ENCODE measurements around the gene ARHGAP4. TPM values are rescaled to one million over a fixed set of nuclear protein-coding genes. Genes with fewer than 3 reads are reported as not detected.

The ARHGAP4 gene
- total RNA-seq, 1 donor from 2014 or later = 94.3 TPM

GRCh38 chrX:153878969-153879653 lies 47.0 kb downstream of the ARHGAP4 start:
- no peak for TF ChIP-seq CTCF (IDR thresholded peaks at IDR 0.05)
- Histone ChIP-seq H3K9me3 (no peaks in the 10 kb centered on the region), H3K4me3 (no peak overlapping the region), H3K4me1 (no peaks in the 10 kb centered on the region), H3K27ac (no peak overlapping the region), H3K36me3 (no peaks in the 10 kb centered on the region), H3K27me3 (no peaks in the 10 kb centered on the region)
- intact Hi-C loops (cut with DNase I) = no loop called here
- no peak for DNase-seq (ENCODE audit: low spot score in 2 of 2)

GRCh38 chrX:153878345-153878744 lies 47.7 kb downstream of the ARHGAP4 start:
- no peak for TF ChIP-seq CTCF (IDR thresholded peaks at IDR 0.05)
- no peak for DNase-seq (ENCODE audit: low spot score in 2 of 2)
- no peaks in the 10 kb centered on the region for H3K27me3 ChIP-seq

GRCh38 chrX:153877571-153878261 lies 48.3 kb downstream of the ARHGAP4 start:
- H3K27me3 ChIP-seq = no peaks in the 10 kb centered on the region

More at GRCh38 chrX:153878345-153878744, 47.7 kb downstream of the ARHGAP4 start:
- Histone ChIP-seq H3K27ac (no peak overlapping the region), H3K36me3 (no peaks in the 10 kb centered on the region), H3K9me3 (no peaks in the 10 kb centered on the region), H3K4me3 (no peak overlapping the region), H3K4me1 (no peaks in the 10 kb centered on the region)
- intact Hi-C loops (cut with DNase I) = no loop called here

GRCh38 chrX:153876112-153876491 lies 50.0 kb downstream of the ARHGAP4 start:
- no peaks in the 10 kb centered on the region for H3K4me1 ChIP-seq
- no peak overlapping the region for H3K4me3 ChIP-seq
- DNase-seq (ENCODE audit: low spot score in 2 of 2) = no peak
- intact Hi-C loops (cut with DNase I) = no loop called here
- H3K36me3 ChIP-seq = no peaks in the 10 kb centered on the region
- no peaks in the 10 kb centered on the region for H3K9me3 ChIP-seq
- TF ChIP-seq CTCF (IDR thresholded peaks at IDR 0.05) = no peak
- H3K27ac ChIP-seq = no peak overlapping the region
- no peaks in the 10 kb centered on the region for H3K27me3 ChIP-seq

More at GRCh38 chrX:153877571-153878261, 48.3 kb downstream of the ARHGAP4 start:
- no peak for TF ChIP-seq CTCF (IDR thresholded peaks at IDR 0.05)
- no peak for DNase-seq (ENCODE audit: low spot score in 2 of 2)
- Histone ChIP-seq H3K27ac (no peak overlapping the region), H3K4me3 (no peak overlapping the region), H3K36me3 (no peaks in the 10 kb centered on the region), H3K9me3 (no peaks in the 10 kb centered on the region), H3K4me1 (no peaks in the 10 kb centered on the region)
- intact Hi-C loops (cut with DNase I) = no loop called here

- Histone ChIP-seq H3K4me1 (no peaks in the 10 kb centered on the region), H3K27me3 (no peaks in the 10 kb centered on the region), H3K27ac (no peak overlapping the region), H3K9me3 (no peaks in the 10 kb centered on the region), H3K4me3 (no peak overlapping the region), H3K36me3 (no peaks in the 10 kb centered on the region)
- intact Hi-C loops (cut with DNase I) = no loop called here
- DNase-seq (ENCODE audit: low spot score in 2 of 2) = no peak
- TF ChIP-seq CTCF (IDR thresholded peaks at IDR 0.05) = no peak
These were observed 50.5 kb downstream of the ARHGAP4 start for GRCh38 chrX:153875391-153876111.
